ENCODE measurements around the gene HOMER3.

The HOMER3 gene

GRCh38 chr19:18900700-18901481 is 40.1 kb downstream of the HOMER3 start:
- no peak for DNase-seq

- DNase-seq = no peak
Measured at GRCh38 chr19:18899624-18900560, 41.1 kb downstream of the HOMER3 start.

DNA sequence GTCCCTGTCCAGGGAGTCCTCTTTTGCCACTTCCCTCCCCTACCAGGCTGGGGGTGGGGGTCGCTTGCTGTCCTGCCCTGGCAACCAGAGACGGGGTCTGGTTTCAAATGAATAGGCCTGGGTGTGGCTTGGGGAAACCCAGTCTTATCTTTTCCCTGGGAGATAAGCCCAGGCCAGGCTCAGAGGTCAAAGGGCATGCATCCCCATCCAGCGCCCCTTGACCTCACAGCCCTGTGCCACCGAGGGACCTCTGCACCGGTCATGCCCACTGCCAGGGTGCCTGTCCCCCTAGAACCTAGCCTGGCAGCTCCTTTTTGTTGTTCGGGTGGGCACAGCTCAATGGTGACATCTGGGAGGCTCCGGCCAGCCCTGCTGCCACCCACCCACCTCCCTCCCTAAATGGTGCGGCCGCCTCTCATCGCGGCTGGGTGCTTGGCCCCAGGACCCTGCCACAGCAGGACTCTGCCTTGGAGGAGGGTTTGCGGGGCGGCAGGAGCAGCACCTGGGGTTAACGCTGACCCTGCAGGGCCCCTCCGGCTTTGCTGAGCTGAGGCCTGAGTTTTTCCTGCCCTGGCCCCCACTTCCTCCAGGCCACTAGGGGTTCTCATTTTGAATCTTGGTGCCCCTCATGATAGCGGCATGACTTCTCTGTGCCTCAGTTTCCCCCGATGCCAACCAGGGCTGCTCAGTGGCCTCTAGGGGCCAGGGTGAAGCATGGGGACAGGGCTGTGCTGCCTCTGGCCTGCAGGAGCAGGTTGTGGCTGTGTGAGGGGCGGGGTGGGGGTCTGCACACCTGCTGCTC is 42.2 kb downstream of the HOMER3 start:
- no peak for DNase-seq

- DNase-seq = no peak
Measured at GRCh38 chr19:18898081-18898606, 42.9 kb downstream of the HOMER3 start.

DNA sequence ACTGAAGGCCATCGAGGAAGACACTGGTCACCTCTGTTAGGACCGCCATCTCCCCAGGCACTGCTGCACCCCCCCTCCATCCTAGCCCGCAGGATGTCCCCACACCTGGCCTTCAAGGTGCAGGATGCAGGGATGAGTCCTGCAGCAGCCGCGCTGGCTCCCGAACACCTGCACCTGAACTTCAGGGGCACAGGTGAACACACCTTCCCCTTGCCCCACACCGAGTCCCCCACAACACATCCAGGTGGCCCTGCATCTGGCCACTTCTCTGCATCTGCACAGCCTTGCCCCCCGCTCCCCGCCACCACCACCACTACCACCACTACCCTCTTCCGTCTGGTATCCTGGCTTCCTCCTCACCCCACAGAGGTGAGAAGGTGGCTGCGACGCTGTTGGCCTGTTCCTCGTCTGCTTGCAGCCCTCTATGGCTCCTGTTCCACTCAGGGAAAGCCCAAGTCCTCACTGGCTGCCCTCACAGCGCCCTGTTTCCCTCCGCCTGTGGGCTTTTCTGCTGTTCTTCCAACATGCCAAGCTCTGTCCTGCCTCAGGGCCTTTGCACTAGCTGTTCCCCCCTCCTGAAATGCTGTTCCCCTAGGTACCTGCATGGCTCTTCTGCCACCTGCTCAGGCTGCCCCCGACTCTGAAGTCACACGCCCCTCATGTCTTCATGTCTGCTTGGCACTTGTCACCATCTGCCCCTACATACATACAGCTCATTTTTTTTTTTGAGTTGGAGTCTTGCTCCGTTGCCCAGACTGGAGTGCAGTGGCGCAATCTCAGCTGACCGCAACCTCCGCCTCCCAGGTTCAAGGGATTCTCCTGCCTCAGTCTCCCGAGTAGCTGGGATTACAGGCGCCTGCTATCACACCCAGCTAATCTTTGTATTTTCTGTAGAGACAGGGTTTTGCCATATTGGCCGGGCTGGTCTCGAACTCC is 43.7 kb downstream of the HOMER3 start:
- DNase-seq = no peak

DNA sequence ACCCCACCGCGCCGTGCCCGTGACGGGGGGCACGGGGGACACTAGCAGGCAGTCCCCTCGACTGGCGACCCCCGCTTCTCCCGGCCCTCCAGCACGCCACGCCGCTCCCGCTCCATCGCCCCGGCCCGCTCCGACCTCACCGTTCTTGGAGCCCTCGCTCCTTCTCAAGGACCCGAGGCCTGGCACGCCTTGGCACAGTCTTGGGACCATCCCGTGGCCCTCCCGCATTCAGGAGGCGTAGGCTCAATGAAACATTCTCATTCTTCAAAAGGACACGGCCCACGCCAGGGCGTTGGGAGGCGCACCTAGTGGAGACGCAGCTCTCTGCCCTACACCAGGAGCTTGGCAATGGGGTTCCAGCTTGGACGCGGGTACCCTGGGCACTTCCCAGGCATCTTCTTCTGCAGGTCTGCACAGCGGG is 44.6 kb downstream of the HOMER3 start:
- DNase-seq = no peak

GRCh38 chr19:18895824-18896341 is 45.1 kb downstream of the HOMER3 start, which contains the start of gene CERS1:
CERS1 (minus strand) TSS chr19:18896158; CDS start chr19:18896072, 86 bp downstream.
- DNase-seq = no peak

DNA sequence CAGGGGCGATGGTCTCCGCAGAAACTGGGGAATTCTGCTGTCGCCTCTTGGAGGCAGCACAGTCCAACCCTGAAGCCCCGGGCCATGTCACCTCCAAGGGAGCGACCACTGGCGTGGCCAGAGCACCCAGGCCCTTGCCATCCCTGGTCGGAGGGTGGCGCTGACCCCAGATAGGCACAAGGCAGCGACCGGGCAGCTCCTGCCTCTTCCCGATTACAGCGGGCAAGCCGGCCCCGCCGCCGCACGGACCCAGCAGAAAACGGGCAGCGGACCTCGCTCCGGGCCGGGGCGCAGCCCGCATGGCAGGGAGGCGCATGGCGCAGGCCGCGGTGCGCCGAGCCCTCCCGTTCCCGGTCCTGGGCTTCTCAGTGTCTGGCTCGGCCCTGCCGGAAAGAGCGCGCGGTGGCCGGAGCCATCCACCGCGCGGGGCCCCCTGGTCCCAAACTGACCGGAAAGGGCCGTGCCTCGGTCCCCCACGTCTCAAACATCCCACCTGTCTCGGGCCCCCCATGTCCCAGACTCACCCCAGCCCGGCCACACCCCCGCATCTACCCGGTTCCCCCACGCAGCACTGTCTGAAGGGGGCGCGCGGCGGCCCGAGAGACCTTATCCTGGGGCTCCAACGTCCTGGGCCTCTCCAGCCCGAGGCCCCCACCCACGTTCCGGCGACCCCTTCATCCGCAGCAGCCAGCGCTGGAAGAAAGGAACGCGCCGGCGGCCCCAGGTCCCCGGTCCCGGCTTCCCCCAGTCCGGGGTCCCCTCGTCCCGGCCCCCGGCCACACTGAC is 45.8 kb downstream of the HOMER3 start:
- DNase-seq = no peak

- no peak for DNase-seq
Measured at GRCh38 chr19:18894254-18895037, 46.6 kb downstream of the HOMER3 start.

GRCh38 chr19:18893587-18894253 is 47.3 kb downstream of the HOMER3 start:
- DNase-seq = no peak

DNA sequence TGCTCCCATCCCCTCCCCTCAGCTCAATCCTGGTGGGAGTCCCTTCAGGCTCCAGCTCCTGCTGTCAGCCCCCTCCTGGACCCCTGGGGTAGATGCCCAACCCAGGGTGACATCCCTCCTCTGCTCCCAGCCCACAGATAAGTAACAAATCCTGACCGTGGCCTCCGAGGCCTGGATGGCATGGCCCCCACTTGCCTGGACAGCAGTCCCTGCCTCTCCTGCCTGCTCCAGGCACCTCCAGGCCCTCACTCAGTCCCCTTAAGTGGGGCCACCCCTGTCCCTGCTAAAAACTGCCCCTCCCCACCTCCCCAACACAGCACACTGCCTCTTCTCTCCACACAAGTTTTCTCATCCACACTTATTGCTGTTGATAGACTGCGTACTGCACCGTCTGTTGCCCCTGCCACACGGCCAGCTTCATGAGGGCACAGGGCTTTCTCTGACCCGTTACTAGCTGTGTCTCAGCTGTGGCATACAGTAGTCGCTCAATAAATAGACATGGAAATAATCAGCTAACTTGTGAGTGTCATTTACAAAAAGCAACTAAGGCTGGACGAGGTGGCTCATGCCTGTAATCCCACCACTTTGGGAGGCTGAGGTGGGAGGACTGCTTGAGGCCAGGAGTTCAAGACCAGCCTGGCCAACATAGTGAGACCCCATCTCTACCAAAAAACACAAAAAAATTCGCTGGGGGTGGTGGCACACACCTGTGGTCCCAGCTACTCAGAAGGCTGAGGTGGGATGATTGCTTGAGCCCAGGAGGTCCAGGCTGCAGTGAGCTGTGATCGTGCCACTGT is 50.9 kb downstream of the HOMER3 start:
- DNase-seq = no peak

- no peak for DNase-seq
Measured at GRCh38 chr19:18886972-18887371, 54.0 kb downstream of the HOMER3 start.

DNA sequence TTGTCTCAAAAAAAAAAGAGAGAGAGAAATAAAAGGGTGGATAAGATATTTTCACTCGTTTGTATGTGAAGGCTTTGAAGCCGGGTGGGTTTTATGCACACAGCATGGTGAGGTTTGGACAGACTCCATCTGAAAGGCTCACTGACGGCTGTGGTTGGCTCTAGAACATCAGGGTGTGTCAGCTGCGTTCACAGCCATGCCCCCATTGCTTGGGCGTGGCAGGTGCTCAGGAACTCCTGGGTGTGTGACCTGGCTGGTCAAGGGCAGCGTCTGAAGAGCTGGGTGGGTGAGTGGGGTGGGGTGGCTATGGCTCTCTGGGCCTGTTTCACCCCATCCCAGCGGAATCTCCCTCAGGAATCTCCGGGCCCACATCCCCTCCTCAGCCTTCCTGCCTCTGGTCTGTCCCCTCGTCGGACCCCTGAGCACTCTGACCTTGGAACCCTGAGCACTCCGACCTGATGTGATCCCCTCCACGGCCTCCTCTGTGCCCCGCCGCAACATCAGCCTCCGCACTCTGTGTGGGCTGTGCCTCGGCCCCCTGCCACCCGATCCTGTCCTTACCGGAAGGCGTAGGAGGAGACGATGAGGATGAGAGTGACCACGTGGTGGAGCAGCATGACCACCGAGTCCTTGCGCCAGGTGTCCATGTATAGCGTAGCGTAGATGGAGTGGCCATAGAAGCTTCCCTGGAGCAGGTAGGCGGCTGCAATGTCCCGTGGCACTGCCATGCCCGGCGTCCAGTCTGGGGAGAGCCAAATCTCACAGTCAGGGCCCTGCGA is 57.3 kb downstream of the HOMER3 start:
- DNase-seq = no peak

GRCh38 chr19:18881491-18881890 is 59.5 kb downstream of the HOMER3 start:
- no peak for DNase-seq

- peak; percentile 21 for DNase-seq
Measured at GRCh38 chr19:18879579-18880373, 61.2 kb downstream of the HOMER3 start.

All from CD4-positive, alpha-beta T cell treated with Interleukin-21 for 1 hour (primary cell).